22Rv1 (cell line): Measurements from ENCODE around the gene MYCBP.

Experiments used
- CTCF ChIP-seq: fragments of 450-650 bp; IDR thresholded peaks from 2 replicates; pipeline ENCODE4 v1.5.1; 2017; ENCODE audit warnings: mild to moderate bottlenecking
- ZFX ChIP-seq: fragments of 450-650 bp; IDR thresholded peaks from 2 replicates; pipeline ENCODE4 v1.6.1; 2017; ENCODE audit warnings: antibody characterized with exemption, borderline replicate concordance

DNA sequence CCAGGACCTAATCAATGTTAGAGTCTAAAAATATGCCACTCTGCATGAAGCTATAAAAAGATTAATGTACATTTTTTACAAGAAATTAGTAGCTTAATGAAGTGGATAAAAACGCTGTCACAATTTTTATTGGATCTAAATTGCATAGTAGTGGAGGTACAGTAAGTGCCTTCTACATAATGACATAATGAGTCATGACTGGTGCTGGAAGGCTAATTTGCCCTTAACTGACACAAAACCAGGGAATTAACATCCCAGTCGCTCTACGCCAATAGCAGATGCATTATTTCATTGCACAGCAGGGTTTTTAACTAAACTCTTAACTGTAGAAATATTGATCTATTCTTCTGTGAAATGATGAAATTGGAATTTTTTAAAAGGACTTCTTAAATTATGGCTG is 46.9 kb downstream of the MYCBP start:
- TF ChIP-seq CTCF (no peak), ZFX (no peak)
